GM12874 (cell line): ENCODE data around the gene SUSD3.

Experiments
- TF ChIP-seq, protein P1 (sequence below): IDR thresholded peaks from 2 replicates; pipeline ENCODE4 v1.5.1; 2011; ENCODE audit warnings: low read depth, mild to moderate bottlenecking, control low read depth, low read length, moderate library complexity; ENCODE audit not compliant: insufficient read depth

SUSD3 gene

DNA sequence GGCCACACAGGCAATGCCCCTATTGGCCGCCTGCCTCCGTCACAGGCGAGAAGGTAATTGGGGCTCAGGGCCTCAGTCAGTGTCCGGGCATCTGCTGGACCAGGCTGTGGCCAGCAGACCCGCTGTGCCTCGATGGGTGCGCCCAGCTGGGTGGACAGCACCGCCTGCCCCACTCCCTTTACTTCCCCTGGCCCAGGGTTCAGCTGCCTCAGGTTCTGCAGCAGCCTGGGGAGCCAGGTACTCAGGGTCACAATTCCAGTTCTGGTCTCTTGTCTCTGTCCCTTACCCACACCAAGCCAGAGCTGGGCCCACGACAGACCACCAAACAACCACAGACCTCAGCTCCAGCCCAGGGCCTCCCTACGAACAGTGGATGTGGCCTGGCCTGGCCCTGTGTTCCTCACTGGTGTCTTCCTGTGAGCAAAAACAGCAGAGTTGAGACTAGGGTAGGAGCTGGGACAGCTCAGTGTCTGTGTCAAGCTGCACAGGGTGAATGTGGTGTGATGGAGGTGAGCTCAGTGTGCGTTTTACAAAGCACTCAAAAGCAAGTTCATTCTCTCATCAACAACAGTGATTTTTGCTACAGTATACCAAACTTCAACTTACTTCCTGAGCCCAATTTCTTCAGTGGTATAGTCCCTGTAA, 33.4 kb upstream of the SUSD3 start:
- TF ChIP-seq, protein P1, sequence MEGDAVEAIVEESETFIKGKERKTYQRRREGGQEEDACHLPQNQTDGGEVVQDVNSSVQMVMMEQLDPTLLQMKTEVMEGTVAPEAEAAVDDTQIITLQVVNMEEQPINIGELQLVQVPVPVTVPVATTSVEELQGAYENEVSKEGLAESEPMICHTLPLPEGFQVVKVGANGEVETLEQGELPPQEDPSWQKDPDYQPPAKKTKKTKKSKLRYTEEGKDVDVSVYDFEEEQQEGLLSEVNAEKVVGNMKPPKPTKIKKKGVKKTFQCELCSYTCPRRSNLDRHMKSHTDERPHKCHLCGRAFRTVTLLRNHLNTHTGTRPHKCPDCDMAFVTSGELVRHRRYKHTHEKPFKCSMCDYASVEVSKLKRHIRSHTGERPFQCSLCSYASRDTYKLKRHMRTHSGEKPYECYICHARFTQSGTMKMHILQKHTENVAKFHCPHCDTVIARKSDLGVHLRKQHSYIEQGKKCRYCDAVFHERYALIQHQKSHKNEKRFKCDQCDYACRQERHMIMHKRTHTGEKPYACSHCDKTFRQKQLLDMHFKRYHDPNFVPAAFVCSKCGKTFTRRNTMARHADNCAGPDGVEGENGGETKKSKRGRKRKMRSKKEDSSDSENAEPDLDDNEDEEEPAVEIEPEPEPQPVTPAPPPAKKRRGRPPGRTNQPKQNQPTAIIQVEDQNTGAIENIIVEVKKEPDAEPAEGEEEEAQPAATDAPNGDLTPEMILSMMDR: no peak

DNA sequence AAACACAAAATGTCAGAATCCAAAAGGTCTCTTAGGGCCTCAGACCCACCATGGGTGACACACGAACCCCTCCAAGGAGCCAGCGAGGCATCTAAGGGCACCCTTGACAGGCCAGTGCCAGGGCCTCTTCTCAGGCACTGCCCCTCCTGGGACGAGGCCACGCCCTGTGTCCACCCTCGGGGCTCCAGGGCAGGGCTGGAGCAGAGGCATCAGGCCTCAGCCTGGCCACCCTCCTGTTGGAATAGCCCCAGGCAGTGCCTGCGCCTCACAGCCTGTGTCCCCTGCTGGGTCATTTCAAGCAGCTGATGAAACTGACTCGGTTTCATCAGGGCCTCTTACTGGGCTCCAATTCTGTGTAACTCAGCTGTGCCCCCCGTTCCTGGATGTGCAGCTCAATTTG, 32.8 kb upstream of the SUSD3 start:
- TF ChIP-seq, protein P1: no peak

DNA sequence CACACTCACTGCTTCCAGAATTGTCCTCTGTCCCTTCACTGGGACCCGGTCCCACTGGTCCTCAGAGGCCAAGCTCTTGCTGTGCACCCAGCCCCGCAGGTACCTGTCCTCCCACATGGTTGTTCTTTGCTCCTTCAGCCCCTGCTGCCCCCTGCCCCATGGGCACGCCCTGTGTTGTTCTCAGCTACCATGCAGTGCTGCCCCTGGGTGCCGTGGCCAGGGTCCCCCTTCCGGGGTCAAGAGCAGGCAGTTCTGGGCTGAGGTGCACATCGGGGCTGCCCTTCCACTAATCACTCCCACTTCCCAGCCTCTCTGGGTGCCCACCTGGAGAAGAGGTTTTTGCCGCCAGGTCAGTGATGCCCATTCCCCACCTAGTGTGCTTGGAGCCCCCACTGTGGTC, 31.9 kb upstream of the SUSD3 start:
- TF ChIP-seq, protein P1: no peak

DNA sequence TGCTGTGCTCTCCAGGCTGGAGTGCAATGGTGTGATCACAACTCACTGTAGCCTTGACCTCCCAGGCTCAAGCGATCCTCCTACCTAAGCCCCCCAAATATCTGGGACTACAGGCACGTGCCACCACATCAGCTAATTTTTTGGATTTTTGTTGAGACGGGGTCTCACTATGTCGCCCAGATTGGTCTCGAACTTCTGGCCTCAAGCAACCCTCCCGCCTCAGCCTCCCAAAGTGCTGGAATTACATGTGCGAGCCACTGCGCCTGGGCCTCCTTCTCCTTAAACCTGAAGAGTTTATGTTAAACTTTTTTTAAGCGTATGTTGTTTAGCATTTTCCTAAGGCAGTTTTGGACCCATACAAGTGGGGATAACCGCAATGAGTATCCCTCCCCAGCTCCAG, 30.8 kb upstream of the SUSD3 start:
- TF ChIP-seq, protein P1: no peak

DNA sequence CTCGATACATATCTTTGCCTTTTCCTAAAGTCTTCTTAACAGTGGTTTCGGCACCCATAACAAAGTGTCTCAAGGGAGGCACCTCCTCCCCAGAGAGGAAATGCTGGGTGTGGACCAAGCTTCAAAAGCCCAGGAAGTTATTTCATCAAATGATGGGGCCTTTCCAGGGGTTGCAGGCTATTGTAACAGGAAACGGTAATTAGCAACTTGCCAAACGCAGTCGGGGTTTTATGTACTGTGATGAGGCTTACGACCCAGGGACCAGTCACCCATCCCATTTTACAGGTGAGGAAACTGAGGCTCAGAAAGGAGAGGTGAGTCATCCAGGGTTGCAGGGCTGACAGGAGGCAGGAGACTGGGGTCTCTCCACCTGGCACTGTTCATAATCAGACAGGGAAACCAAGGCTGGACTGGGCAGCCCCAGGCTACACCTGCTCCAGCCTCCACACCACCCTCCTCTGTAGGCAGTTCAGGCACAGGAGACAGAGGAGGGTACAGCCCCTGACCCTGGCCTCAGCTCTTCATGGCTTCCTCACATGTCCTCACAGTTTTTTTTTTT, 30.0 kb upstream of the SUSD3 start:
- TF ChIP-seq, protein P1: no peak

DNA sequence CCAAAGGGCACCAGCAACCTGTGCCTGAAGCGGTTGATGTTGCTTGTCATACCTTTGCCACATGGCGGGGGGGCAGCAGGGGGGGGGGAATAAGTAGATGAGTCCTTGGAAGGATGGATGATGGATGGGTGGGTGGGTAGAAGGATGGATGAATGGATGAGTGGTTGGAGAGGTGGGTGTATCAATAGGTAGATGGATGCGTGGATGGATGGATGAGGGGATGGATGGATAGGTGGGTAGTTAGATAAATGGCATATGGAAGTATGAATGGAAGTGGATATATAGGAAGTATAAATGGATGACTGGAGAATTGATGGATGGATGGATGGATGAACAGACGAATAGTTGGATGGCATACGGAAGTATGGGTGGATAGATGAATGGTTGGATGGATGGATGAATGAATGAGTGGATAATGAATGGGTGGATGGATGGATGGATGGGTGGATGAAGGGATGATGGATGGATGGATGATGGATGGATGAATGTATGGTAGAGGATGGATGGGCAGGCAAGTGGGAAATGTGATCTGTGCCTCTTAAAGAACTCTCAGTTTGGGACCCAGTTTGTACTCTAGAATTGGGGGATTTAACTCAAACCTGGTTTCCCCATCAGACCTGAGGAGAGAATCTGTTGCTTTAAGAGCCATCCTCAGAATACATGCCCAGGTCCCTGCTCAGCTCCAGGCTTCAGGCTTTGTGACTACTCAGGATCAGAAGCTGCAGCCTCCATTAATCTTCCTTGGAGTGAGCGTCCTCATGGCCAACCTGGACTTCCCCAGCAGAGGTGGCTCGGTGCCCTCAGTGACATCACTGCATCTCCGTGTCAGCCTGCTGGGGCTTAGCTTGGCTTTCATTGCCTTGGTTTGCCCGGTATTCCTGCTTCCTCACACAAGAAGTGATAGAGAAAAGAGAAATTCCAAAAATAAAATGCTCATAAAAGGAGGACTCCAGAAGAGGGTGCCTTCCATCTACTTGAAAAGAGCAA, 27.6 kb upstream of the SUSD3 start:
- TF ChIP-seq, protein P1: no peak

DNA sequence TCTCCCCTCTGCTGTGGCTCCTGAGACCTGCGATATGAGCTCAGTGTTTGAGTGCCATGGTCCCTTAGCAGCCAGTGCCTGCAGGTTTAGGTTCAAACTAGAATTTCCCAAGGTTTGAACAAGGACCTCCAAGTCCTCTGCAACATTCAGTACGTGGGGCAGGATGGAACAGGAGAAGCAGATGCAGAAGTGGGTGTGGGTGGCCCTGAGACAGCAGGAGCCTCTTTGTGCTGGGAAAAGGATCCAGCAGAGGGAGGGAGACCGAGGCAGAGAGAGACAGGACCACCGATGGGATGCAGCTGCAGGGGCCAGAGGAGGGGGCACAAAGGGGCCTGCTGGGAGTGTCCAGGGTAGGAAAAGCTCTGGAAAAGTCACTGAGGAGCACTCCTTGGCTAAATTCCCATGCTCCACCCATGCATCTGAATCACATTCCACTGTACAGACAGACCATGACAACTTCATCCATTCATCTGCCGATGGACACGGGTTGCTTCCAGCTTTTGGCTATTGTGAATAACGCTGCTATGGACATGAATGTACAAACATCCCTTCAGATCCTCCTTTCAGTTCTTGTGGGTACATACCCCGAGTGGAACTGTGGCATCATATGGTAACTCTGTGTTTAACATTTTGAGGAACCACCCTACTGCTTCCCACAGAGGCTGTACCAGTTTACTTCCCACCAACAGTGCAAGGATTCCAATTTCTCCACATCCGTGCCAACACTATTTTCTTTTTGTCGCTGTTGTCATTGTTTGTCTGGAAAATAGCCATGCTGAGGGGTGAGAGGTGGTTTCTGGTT, 26.7 kb upstream of the SUSD3 start:
- TF ChIP-seq, protein P1: no peak
